ENCODE measurements around the gene C8B.

C8B gene

DNA sequence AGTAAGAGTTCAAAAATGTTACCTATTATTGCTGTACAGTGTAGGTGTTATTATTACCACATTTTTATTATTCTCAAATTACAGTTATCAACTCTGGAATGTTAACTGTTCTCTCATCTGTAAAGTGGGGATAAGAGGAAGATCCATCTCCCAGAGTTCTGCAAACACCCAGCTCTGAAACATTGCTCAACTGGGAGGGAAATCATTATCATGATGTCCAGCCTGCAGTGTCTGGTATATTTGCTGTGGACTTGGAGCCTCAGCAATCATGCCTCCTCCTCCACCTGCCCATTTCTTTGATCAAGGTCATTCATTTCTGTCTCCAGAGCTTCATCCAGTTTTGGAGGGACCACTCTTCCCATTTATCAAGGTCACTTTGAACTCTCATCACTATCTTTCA, 71.8 kb downstream of the C8B start:
- DNase-seq, result no peak

- no peak for DNase-seq
These were observed 75.6 kb downstream of the C8B start for GRCh38 chr1:56890229-56890628.

DNA sequence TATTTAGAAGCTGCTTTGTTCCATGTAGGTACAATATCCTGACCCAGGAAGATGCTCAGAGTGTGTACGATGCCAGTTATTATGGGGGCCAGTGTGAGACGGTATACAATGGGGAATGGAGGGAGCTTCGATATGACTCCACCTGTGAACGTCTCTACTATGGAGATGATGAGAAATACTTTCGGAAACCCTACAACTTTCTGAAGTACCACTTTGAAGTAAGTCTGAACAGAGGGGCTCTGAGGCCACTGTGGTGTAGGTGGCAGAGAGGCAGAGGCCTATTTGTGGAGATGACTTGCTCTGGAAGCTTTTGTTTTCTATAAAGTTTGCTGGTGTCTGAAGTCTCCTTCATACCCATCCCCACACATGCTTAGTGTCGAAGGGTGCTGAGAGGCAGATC, 84.4 kb downstream of the C8B start:
- no peak for DNase-seq

DNA sequence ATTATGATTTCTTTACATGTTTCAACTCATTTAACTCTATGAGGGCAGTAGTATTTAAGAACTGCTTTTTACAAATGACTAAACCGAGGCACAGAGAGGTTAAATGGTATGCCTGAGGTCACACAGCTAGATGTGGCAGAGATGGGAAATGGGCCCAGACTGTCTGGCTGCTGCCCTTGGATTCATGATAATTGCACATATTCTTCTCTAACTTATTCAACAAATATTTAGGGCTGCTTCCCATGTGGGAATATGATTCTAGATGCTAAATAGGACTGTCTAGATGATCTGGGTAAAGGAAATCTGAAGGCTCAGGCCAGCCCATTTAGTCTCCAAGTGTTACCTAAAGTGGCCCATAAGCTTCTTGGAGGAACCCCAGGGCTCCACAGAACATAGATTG, 85.0 kb downstream of the C8B start:
- DNase-seq, result no peak
